ENCODE measurements around the gene SLC4A9.

SLC4A9 gene

GRCh38 chr5:140349244-140349643, 10.8 kb upstream of the SLC4A9 start:
- TF ChIP-seq FOXP2 (optimal IDR thresholded peaks at IDR 0.05; ENCODE audit: borderline replicate concordance, extremely low read depth, extremely low read length, insufficient read depth), result no peak
- TF ChIP-seq TAF1 (IDR thresholded peaks at IDR 0.05; ENCODE audit: borderline replicate concordance, insufficient read depth, low read length), result no peak

- no peak for TF ChIP-seq REST (IDR thresholded peaks at IDR 0.05; ENCODE audit: insufficient read depth in 1 of 2, low read depth in 2 of 2, low read length in 2 of 2)
- TF ChIP-seq FOXP2 (optimal IDR thresholded peaks at IDR 0.05; ENCODE audit: borderline replicate concordance, extremely low read depth, extremely low read length, insufficient read depth), result no peak
- no peak for TF ChIP-seq POLR2AphosphoS5 (IDR thresholded peaks at IDR 0.05; ENCODE audit: low read depth, low read length)
- no peak for TF ChIP-seq TAF1 (IDR thresholded peaks at IDR 0.05; ENCODE audit: borderline replicate concordance, insufficient read depth, low read length)
Observed at GRCh38 chr5:140351609-140352334, 8.2 kb upstream of the SLC4A9 start.

- TF ChIP-seq FOXP2 (optimal IDR thresholded peaks at IDR 0.05; ENCODE audit: borderline replicate concordance, extremely low read depth, extremely low read length, insufficient read depth) (no peak), TAF1 (IDR thresholded peaks at IDR 0.05; ENCODE audit: borderline replicate concordance, insufficient read depth, low read length) (no peak), POLR2AphosphoS5 (IDR thresholded peaks at IDR 0.05; ENCODE audit: low read depth, low read length) (no peak), SIN3A (IDR thresholded peaks at IDR 0.05; ENCODE audit: borderline replicate concordance, insufficient read depth, low read length) (no peak), REST (IDR thresholded peaks at IDR 0.05; ENCODE audit: insufficient read depth in 1 of 2, low read depth in 2 of 2, low read length in 2 of 2) (no peak)
Observed at GRCh38 chr5:140355546-140355945, 4.4 kb upstream of the SLC4A9 start.

- no peak for TF ChIP-seq REST (IDR thresholded peaks at IDR 0.05; ENCODE audit: insufficient read depth in 1 of 2, low read depth in 2 of 2, low read length in 2 of 2)
- no peak for TF ChIP-seq FOXP2 (optimal IDR thresholded peaks at IDR 0.05; ENCODE audit: borderline replicate concordance, extremely low read depth, extremely low read length, insufficient read depth)
- TF ChIP-seq TAF1 (IDR thresholded peaks at IDR 0.05; ENCODE audit: borderline replicate concordance, insufficient read depth, low read length), result no peak
- no peak for TF ChIP-seq POLR2AphosphoS5 (IDR thresholded peaks at IDR 0.05; ENCODE audit: low read depth, low read length)
- no peak for TF ChIP-seq SIN3A (IDR thresholded peaks at IDR 0.05; ENCODE audit: borderline replicate concordance, insufficient read depth, low read length)
Observed at GRCh38 chr5:140356853-140357725, 2.9 kb upstream of the SLC4A9 start.

- TF ChIP-seq POLR2AphosphoS5 (IDR thresholded peaks at IDR 0.05; ENCODE audit: low read depth, low read length) (no peak), REST (IDR thresholded peaks at IDR 0.05; ENCODE audit: insufficient read depth in 1 of 2, low read depth in 2 of 2, low read length in 2 of 2) (no peak), FOXP2 (optimal IDR thresholded peaks at IDR 0.05; ENCODE audit: borderline replicate concordance, extremely low read depth, extremely low read length, insufficient read depth) (peak; percentile 16)
Observed at GRCh38 chr5:140357726-140358093, 2.3 kb upstream of the SLC4A9 start.
